HEK293 (cell line): ENCODE results near the gene SUSD6.

ENCODE experiments used
- ATF2 ChIP-seq: fragments of 450-650 bp; formaldehyde crosslinking; IDR thresholded peaks from 2 replicates; pipeline ENCODE4 v1.5.1; 2016; ENCODE audit warnings: missing biosample characterization, missing genetic modification characterization, low read depth
- BCL11B ChIP-seq: fragments of 450-650 bp; formaldehyde crosslinking; IDR thresholded peaks from 2 replicates; pipeline ENCODE4 v1.5.1; 2016; ENCODE audit warnings: low read depth, missing biosample characterization, missing genetic modification characterization
- CTCF ChIP-seq: fragments of 450-650 bp; formaldehyde crosslinking; IDR thresholded peaks from 2 replicates; pipeline ENCODE4 v1.5.1; 2016; ENCODE audit warnings: missing biosample characterization, missing genetic modification characterization
- HOXA7 ChIP-seq: sonication (generic); formaldehyde crosslinking; IDR thresholded peaks from 2 replicates; pipeline ENCODE4 v1.8.1; 2022; ENCODE audit warnings: missing genetic modification reagents, borderline replicate concordance
- REST ChIP-seq: fragments of 450-650 bp; formaldehyde crosslinking; IDR thresholded peaks from 2 replicates; pipeline ENCODE4 v1.5.1; 2016; ENCODE audit warnings: missing biosample characterization, missing genetic modification characterization
- ZBTB7A ChIP-seq: fragments of 450-650 bp; formaldehyde crosslinking; IDR thresholded peaks from 2 replicates; pipeline ENCODE4 v1.5.1; 2016; ENCODE audit warnings: low read depth, missing biosample characterization, missing genetic modification characterization
- ZNF121 ChIP-seq: fragments of 450-650 bp; formaldehyde crosslinking; IDR thresholded peaks from 2 replicates; pipeline ENCODE4 v1.5.1; 2016; ENCODE audit warnings: missing biosample characterization, missing genetic modification characterization
- ZNF433 ChIP-seq: fragments of 450-650 bp; formaldehyde crosslinking; IDR thresholded peaks from 2 replicates; pipeline ENCODE4 v1.5.1; 2016; ENCODE audit warnings: missing biosample characterization, missing genetic modification characterization, low read depth
- ZNF510 ChIP-seq: fragments of 450-650 bp; formaldehyde crosslinking; IDR thresholded peaks from 2 replicates; pipeline ENCODE4 v1.5.1; 2018; ENCODE audit warnings: mild to moderate bottlenecking, missing genetic modification characterization, missing biosample characterization; ENCODE audit not compliant: insufficient replicate concordance
- ZNF513 ChIP-seq: fragments of 450-650 bp; IDR thresholded peaks from 2 replicates; pipeline ENCODE4 v1.5.1; 2018; ENCODE audit warnings: missing biosample characterization, missing genetic modification characterization
- ZNF544 ChIP-seq: fragments of 450-650 bp; formaldehyde crosslinking; IDR thresholded peaks from 2 replicates; pipeline ENCODE4 v1.5.0; 2017; ENCODE audit warnings: missing biosample characterization, missing genetic modification characterization
- ZNF580 ChIP-seq: fragments of 450-650 bp; formaldehyde crosslinking; IDR thresholded peaks from 2 replicates; pipeline ENCODE4 v1.5.1; 2016; ENCODE audit warnings: missing biosample characterization, missing genetic modification characterization
- ZNF777 ChIP-seq: fragments of 450-650 bp; formaldehyde crosslinking; IDR thresholded peaks from 2 replicates; pipeline ENCODE4 v1.5.1; 2017; ENCODE audit warnings: missing biosample characterization, missing genetic modification characterization, borderline replicate concordance
- ZSCAN5A ChIP-seq: fragments of 450-650 bp; formaldehyde crosslinking; IDR thresholded peaks from 2 replicates; pipeline ENCODE4 v1.5.1; 2016; ENCODE audit warnings: missing biosample characterization, missing genetic modification characterization

- TF ChIP-seq CTCF (no peak), ZNF544 (tag by site-specific recombination) (no peak), ZNF121 (no peak), BCL11B (tag by site-specific recombination) (no peak), ZNF580 (tag by site-specific recombination) (no peak), HOXA7 (no peak), ZNF433 (no peak), ZBTB7A (tag by site-specific recombination) (no peak), ZNF510 (tag by site-specific recombination) (no peak), REST (no peak), ZSCAN5A (no peak), ZNF513 (no peak), ZNF777 (tag by site-specific recombination) (no peak), ATF2 (tag by site-specific recombination) (no peak)
Observed at GRCh38 chr14:69664265-69664664, 52.9 kb downstream of the SUSD6 start.
